GM19099 (cell line): ENCODE measurements around the gene SCAPER.

Source experiments
- POLR2A ChIP-seq: IDR thresholded peaks from 3 replicates; pipeline ENCODE4 v1.6.1; 2011; ENCODE audit warnings: low read depth; ENCODE audit not compliant: insufficient read length; ENCODE audit errors: extremely low read depth

The SCAPER gene

GRCh38 chr15:76756381-76756780, 148.8 kb downstream of the SCAPER start:
- no peak for TF ChIP-seq POLR2A

GRCh38 chr15:76753771-76754170, 151.4 kb downstream of the SCAPER start:
- TF ChIP-seq POLR2A = no peak

- no peak for TF ChIP-seq POLR2A
Observed at GRCh38 chr15:76753131-76753530, 152.0 kb downstream of the SCAPER start.

- no peak for TF ChIP-seq POLR2A
Observed at GRCh38 chr15:76752549-76752948, 152.6 kb downstream of the SCAPER start.

DNA sequence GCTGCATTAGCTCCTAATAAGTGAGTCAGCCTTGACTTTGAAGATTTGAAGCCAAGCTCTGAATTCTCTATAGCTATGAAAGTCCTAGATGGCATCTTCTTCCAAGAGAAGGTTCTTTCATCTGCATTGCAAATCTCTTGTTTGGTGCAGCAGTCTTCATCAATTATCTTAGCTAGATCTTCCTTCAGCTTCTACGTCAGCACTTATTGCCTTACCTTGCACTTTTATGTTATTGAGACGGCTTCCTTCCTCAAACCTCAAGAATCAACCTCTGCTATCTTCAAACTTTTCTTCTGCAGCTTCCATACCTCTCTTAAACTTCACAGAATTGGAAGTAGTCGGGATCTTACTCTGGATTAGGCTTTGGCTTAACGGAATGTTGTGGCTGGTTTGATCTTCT, 167.6 kb downstream of the SCAPER start:
- TF ChIP-seq POLR2A = no peak

- TF ChIP-seq POLR2A = no peak
Observed at GRCh38 chr15:76730262-76730661, 174.9 kb downstream of the SCAPER start.

- no peak for TF ChIP-seq POLR2A
Observed at GRCh38 chr15:76718863-76719262, 186.3 kb downstream of the SCAPER start.

- TF ChIP-seq POLR2A = no peak
Observed at GRCh38 chr15:76714950-76715349, 190.2 kb downstream of the SCAPER start.

DNA sequence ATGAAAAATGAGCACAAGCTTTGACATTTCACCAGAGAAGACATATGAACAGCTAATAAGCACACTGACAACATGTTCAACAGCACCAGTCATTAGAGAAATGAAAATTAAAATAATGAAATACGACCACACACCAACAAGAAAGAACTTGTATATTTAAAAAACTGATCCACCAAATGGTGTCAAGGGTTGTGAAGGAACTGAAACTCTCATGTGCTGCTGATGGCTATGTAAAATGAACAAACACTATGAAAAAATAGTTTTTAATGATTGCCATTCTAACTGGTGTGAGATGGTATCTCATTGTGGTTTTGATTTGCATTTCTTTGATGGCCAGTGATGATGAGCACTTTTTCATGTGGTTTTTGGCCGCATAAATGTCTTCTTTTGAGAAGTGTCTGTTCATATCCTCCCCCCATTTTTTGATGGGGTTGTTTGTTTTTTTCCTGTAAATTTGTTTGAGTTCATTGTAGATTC, 193.8 kb downstream of the SCAPER start:
- TF ChIP-seq POLR2A = no peak

- no peak for TF ChIP-seq POLR2A
Observed at GRCh38 chr15:76696840-76697239, 208.3 kb downstream of the SCAPER start.

GRCh38 chr15:76684002-76684401, 221.1 kb downstream of the SCAPER start:
- TF ChIP-seq POLR2A = no peak

DNA sequence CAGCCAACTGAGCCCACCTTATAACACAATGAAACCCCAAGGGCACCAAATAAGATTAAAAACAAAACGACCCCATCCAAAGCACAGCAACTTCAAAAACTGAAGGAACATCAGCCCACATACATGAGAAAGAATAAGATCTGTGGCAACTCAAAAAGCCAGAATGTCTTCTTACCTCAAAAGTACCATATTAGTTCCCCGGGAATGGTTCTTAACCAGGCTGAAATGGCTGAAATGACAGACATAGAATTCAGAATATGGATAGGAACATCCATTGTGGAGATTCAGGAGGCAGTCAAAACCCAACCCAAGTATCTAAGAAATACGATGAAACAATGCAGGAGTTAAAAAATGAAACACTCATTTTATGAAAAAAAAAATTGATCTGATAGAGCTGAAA, 222.3 kb downstream of the SCAPER start:
- no peak for TF ChIP-seq POLR2A

DNA sequence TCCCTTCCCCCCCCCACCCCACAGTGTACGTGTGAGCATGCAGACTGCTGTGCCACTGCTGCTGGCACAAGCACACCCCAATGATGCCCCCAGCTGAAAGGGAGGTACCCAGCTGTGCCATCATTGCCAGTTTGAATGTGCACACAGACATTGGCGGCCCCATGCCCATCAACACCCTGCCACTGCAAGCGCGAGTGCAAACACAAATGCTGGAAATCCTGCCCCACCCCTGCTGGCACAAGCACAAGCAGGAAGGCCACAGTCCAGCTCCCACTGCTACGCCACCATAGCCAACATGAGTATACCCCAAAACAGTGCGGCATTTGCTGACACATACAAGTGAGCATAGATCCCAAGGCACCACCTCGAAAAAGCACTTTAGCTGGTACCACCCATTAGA, 222.9 kb downstream of the SCAPER start:
- TF ChIP-seq POLR2A = no peak

- no peak for TF ChIP-seq POLR2A
Observed at GRCh38 chr15:76678766-76679165, 226.4 kb downstream of the SCAPER start.

DNA sequence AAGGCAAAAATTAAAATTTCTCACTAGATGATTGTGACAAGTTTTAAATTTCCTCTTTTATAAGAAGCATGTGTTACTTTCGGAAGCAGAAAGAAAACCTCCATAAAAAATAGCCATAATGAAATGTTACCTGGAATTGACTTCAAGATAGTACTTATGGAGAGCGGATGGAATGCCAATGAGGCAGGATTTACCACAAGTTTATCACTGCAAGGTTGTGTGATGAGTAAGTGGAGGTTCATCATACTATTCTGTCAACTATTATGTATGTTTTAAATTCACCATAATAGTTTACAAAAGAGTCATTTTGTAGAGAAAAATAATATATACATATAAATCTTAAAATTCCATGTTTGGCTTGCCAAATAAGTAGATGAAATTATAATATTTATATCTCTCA, 230.3 kb downstream of the SCAPER start:
- no peak for TF ChIP-seq POLR2A

DNA sequence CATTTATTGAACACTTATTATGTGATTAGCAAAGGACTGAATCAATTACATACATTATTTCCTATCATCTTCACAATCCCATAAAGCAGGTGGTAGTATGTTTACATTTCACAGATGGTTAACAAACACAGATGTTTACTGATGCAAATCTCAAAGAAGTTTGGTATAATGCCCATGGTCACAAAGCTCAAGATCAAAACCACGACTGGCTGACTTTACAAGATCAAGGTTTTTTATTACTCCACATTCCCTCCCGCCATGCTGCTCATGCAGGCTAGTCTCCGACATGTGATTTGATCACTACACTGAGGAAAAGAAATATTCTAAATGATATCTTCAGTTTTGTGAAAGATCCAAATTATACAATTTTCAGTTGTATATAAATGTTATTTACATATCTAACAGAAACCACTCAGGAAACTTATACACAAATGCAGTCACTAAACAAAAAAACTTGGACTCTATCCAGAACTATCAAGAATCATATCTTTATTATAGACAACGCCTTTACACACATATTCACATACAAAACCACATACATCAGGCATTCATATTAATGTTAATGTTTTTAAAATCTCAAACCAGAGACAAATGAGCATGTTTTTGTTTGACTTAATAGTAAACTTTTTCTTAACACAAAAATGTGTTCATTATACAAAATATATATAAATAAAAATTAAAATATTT, 235.5 kb downstream of the SCAPER start:
- TF ChIP-seq POLR2A = no peak

DNA sequence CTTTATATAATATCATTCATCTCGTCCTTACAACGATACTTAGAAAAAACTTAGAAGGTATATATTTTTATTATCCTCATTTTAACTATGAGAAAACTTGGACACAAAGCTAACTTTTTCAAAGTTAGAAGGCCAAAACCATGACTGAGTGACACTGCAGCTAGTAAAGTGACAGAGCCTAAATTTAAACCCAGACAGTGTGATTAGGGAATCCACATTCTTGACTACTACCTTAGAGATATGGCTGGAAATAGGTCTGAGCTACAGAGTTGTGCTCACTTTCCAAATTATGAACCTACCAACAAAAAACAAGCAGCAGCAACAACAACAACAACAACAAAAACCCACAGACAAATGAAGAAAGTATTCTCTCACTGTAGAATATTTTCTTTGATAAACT, 236.2 kb downstream of the SCAPER start:
- no peak for TF ChIP-seq POLR2A
